K562 (cell line): ENCODE data around the gene GPRIN2. TPM values are rescaled to one million over a fixed set of nuclear protein-coding genes. Genes with fewer than 3 reads are reported as not detected.

Experiments
- ATAC-seq: fragments of 200-7000 bp; cut with Tn5 transposase; 3 replicates; pipeline ENCODE4 v1.9.1; 2020; ENCODE audit warnings: moderate library complexity
- BruUV-seq: library from RNA; stranded (reverse); fragments of 400-500 nt; replicated peaks from 2 replicates; lab custom pipeline; 2021; lab: Mats Ljungman, UMichigan
- CTCF ChIA-PET: fragments of 300-600 bp; formaldehyde crosslinking; extraction: SDS; loops from one replicate; lab custom pipeline; 2021; ENCODE audit warnings: low intra/inter-chr PET ratio; lab: Yijun Ruan, JAX
- POLR2A ChIA-PET: fragments of 300-600, 350-650 bp; sonication (Branson Sonifier 250); formaldehyde crosslinking; extraction: SDS; loops from one replicate; lab custom pipeline; 2021; ENCODE audit warnings: antibody characterized with exemption, inconsistent platforms; lab: Yijun Ruan, JAX
- DNase-seq, 4 experiments: peaks; one replicate each; pipeline versions ENCODE4 v3.0.0 to v3.0.0-alpha.2; 2011 to 2018; ENCODE audit warnings: low spot score in 3 of 4, mixed read lengths in 3 of 4; ENCODE audit errors: extremely low read depth in 1 of 4
- FAIRE-seq: peaks from 2 replicates; lab custom pipeline; 2011; peaks lifted over from hg19 to GRCh38; lab: Jason Lieb, UNC
- H2AFZ ChIP-seq: 2 replicates; pipeline ENCODE4 v1.6.0; 2011; ENCODE audit warnings: low read depth, low read length, control low read depth, inconsistent platforms
- H3K27ac ChIP-seq: fragments of 200-600 bp; 3 replicates; pipeline ENCODE4 v1.8.0; 2011; ENCODE audit warnings: low read depth, mild to moderate bottlenecking, control low read depth, inconsistent platforms, low read length, moderate library complexity, mixed read lengths; ENCODE audit errors: extremely low read depth
- H3K27me3 ChIP-seq, 2 experiments: fragments of 300-600 bp in 1 of 2; 2 replicates in 1 of 2; 3 replicates in 1 of 2; pipeline versions ENCODE4 v1.6.0 to v1.8.0; 2011; ENCODE audit warnings: inconsistent platforms in 2 of 2, low read length in 2 of 2, mild to moderate bottlenecking in 1 of 2, mixed read lengths in 1 of 2, moderate library complexity in 1 of 2; ENCODE audit not compliant: control insufficient read depth in 2 of 2, insufficient read depth in 2 of 2
- H3K36me3 ChIP-seq: fragments of 300-600 bp; 3 replicates; pipeline ENCODE4 v1.8.0; 2011; ENCODE audit warnings: mild to moderate bottlenecking, low read length, inconsistent platforms; ENCODE audit not compliant: control insufficient read depth, insufficient read depth
- H3K4me1 ChIP-seq, 2 experiments: fragments of 200-600 bp in 1 of 2; replicated peaks in 1 of 2; 2 replicates in 1 of 2; 3 replicates in 1 of 2; pipeline versions ENCODE4 v1.5.1 to v1.8.0; 2011; ENCODE audit warnings: inconsistent platforms in 2 of 2, low read length in 2 of 2, mild to moderate bottlenecking in 1 of 2, mixed read lengths in 1 of 2, moderate library complexity in 1 of 2; ENCODE audit not compliant: control insufficient read depth in 2 of 2, insufficient read depth in 2 of 2
- H3K4me2 ChIP-seq: 2 replicates; pipeline ENCODE4 v1.6.1; 2011; ENCODE audit warnings: low read length, control low read depth, inconsistent platforms, mixed read lengths; ENCODE audit not compliant: insufficient read depth
- H3K4me3 ChIP-seq: fragments of 200-600 bp; sonication (generic), shearing (Covaris generic); 2 replicates; pipeline ENCODE4 v1.5.1; 2016; ENCODE audit warnings: control low read depth, inconsistent platforms
- H3K79me2 ChIP-seq: fragments of 200-600 bp; 3 replicates; pipeline ENCODE4 v1.8.0; 2011; ENCODE audit warnings: low read length, inconsistent platforms; ENCODE audit not compliant: control insufficient read depth, insufficient read depth
- H3K9ac ChIP-seq, 2 experiments: 2 replicates each; pipeline versions ENCODE4 v1.6.0 to v1.6.1; 2011; ENCODE audit warnings: low read depth in 2 of 2, low read length in 2 of 2, control low read depth in 1 of 2, inconsistent platforms in 1 of 2, mild to moderate bottlenecking in 1 of 2, mixed read lengths in 1 of 2; ENCODE audit not compliant: insufficient read depth in 1 of 2
- H3K9me1 ChIP-seq: one replicate; pipeline ENCODE4 v1.6.0; 2011; ENCODE audit warnings: inconsistent platforms, mild to moderate bottlenecking, low read length, moderate library complexity; ENCODE audit not compliant: control insufficient read depth, insufficient read depth
- H3K9me3 ChIP-seq: replicated peaks from 2 replicates; pipeline ENCODE4 v1.5.1; 2011; ENCODE audit warnings: low read depth, low read length, inconsistent platforms; ENCODE audit not compliant: control insufficient read depth, insufficient read depth
- H4K20me1 ChIP-seq: replicated peaks from 2 replicates; pipeline ENCODE4 v1.6.1; 2011; ENCODE audit warnings: low read length, inconsistent platforms, mixed read lengths; ENCODE audit not compliant: control insufficient read depth, insufficient read depth
- CC2D1A ChIP-seq: fragments of 450-650 bp; IDR thresholded peaks from 2 replicates; pipeline ENCODE4 v1.6.1; 2017; ENCODE audit warnings: mild to moderate bottlenecking
- CREB1 ChIP-seq, 2 experiments: sonication (generic) in 1 of 2; formaldehyde crosslinking in 1 of 2; IDR thresholded peaks; 2 replicates each; pipeline versions ENCODE4 v1.6.1 to v1.8.0; 2012 to 2022; ENCODE audit warnings: inconsistent platforms in 1 of 2, mild to moderate bottlenecking in 1 of 2, missing genetic modification reagents in 1 of 2, moderate library complexity in 1 of 2
- SRF ChIP-seq, 2 experiments: fragments of 250-450, 450-650 bp in 1 of 2; sonication (Bioruptor Pico) in 1 of 2; sonication (generic) in 1 of 2; formaldehyde crosslinking; IDR thresholded peaks; 2 replicates each; pipeline versions ENCODE4 v1.5.0 to v1.5.1; 2020 to 2022; ENCODE audit warnings: mild to moderate bottlenecking in 1 of 2, missing genetic modification reagents in 1 of 2
- ZNF77 ChIP-seq: fragments of 250-450 bp; sonication (Bioruptor Pico); IDR thresholded peaks from 2 replicates; pipeline ENCODE4 v1.5.0; 2020
- WGBS: fragments of 100-300 bp; shearing (Covaris generic); methylation state at CpG from one replicate; pipeline ENCODE4 v1.1.6; 2016; ENCODE audit warnings: low coverage, mixed read lengths; ENCODE audit not compliant: insufficient coverage; ENCODE audit errors: missing lambda C conversion rate; 5-methylcytosine and 5-hydroxymethylcytosine counted together
- in situ Hi-C: fragments of 300-500 bp; cut with MboI; formaldehyde crosslinking; loops from 4 replicates; pipeline ENCODE4 v1.15.0; 2018; ENCODE audit warnings: inconsistent platforms, mixed read lengths
- intact Hi-C: fragments of 100-400 bp; cut with micrococcal nuclease; formaldehyde crosslinking; loops from 2 replicates; pipeline ENCODE4 v1.14.2; 2022
- polyA plus RNA-seq, 8 experiments: library from polyadenylated mRNA; depleted of rRNA in 4 of 8; stranded (reverse) in 5 of 8; unstranded in 3 of 8; fragments of >200 nt; fragmentation: Nextera tagmentation in 2 of 8; fragmentation: Illumina TruSeq in 1 of 8; extraction: Ambion mirVana in 2 of 8; extraction: Trizol in 1 of 8; gene quantifications; 2 replicates each; pipeline versions ENCODE4 v1.2.1 to v1.2.3, GENCODE V29; 2011 to 2014; ENCODE audit warnings: inconsistent platforms in 1 of 8, missing spikeins in 1 of 8
- total RNA-seq, 7 experiments: library from RNA; depleted of rRNA in 6 of 7; stranded (reverse); fragments of >200 nt in 6 of 7; fragmentation: Illumina TruSeq in 2 of 7; extraction: Trizol in 2 of 7; gene quantifications; 2 replicates each; pipeline versions ENCODE4 v1.2.1 to v1.2.3, GENCODE V29; 2011 to 2021; ENCODE audit warnings: low replicate concordance in 1 of 7
- TF ChIP-seq, protein P1 (sequence below): fragments of 450-650 bp; IDR thresholded peaks from 2 replicates; pipeline ENCODE4 v1.6.1; 2016; ENCODE audit warnings: mild to moderate bottlenecking
- TF ChIP-seq, protein P2 (sequence below): fragments of 450-650 bp; IDR thresholded peaks from 2 replicates; pipeline ENCODE4 v1.6.1; 2016

Gene GPRIN2
- total and polyA plus RNA-seq, 9 of the 15 experiments (the other 6 are each of a cell fraction or from before 2014, with no cell fraction given): not detected

GRCh38 chr10:46516660-46517416 is 39.6 kb downstream of the GPRIN2 start:
- Histone ChIP-seq H3K9ac (no peak overlapping the region), H3K9me1 (no peaks in the 10 kb centered on the region), H3K79me2 (no peaks in the 10 kb centered on the region), H2AFZ (no peak overlapping the region), H3K4me3 (no peak overlapping the region), H3K36me3 (no peaks in the 10 kb centered on the region), H3K9me3 (no peaks in the 10 kb centered on the region), H3K27ac (no peak overlapping the region), H4K20me1 (peaks cover 8% of the 10 kb centered on the region), H3K4me2 (no peak overlapping the region), H3K27me3 (peaks cover 25 to 48% of the 10 kb centered on the region in 2 experiments; a peak in 4 of 5 replicates), H3K4me1 (no peaks in the 10 kb centered on the region)
- no peak for FAIRE-seq
- ChIA-PET CTCF (no interaction called here), POLR2A (interaction anchor here (0.5 to 1.4 kb wide), 3 partner anchors 11 to 781 kb away, joined by 3 to 4 read pairs (median 3); no protein-coding TSS in a partner anchor)
- no TSS peak for BruUV-seq
- WGBS: under 1% methylated on average over 11 of the region's 11 CpGs
- in situ Hi-C loops: no loop called here
- no peak for DNase-seq
- ATAC-seq: no peak
- no peak for TF ChIP-seq CREB1 (IDR thresholded peaks at IDR 0.05)
- no peak for TF ChIP-seq CREB1 (CRISPR knock-in tag; IDR thresholded peaks at IDR 0.05)
- TF ChIP-seq, protein P1, sequence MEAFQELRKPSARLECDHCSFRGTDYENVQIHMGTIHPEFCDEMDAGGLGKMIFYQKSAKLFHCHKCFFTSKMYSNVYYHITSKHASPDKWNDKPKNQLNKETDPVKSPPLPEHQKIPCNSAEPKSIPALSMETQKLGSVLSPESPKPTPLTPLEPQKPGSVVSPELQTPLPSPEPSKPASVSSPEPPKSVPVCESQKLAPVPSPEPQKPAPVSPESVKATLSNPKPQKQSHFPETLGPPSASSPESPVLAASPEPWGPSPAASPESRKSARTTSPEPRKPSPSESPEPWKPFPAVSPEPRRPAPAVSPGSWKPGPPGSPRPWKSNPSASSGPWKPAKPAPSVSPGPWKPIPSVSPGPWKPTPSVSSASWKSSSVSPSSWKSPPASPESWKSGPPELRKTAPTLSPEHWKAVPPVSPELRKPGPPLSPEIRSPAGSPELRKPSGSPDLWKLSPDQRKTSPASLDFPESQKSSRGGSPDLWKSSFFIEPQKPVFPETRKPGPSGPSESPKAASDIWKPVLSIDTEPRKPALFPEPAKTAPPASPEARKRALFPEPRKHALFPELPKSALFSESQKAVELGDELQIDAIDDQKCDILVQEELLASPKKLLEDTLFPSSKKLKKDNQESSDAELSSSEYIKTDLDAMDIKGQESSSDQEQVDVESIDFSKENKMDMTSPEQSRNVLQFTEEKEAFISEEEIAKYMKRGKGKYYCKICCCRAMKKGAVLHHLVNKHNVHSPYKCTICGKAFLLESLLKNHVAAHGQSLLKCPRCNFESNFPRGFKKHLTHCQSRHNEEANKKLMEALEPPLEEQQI: no peak
- no peak for TF ChIP-seq ZNF77 (CRISPR knock-in tag)
- TF ChIP-seq CC2D1A: no peak
- TF ChIP-seq, protein P2, sequence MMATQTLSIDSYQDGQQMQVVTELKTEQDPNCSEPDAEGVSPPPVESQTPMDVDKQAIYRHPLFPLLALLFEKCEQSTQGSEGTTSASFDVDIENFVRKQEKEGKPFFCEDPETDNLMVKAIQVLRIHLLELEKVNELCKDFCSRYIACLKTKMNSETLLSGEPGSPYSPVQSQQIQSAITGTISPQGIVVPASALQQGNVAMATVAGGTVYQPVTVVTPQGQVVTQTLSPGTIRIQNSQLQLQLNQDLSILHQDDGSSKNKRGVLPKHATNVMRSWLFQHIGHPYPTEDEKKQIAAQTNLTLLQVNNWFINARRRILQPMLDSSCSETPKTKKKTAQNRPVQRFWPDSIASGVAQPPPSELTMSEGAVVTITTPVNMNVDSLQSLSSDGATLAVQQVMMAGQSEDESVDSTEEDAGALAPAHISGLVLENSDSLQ: no peak
- no peak for TF ChIP-seq SRF (CRISPR knock-in tag; IDR thresholded peaks at IDR 0.05)
- intact Hi-C loops: no loop called here
